Peyer's patch (tissue), 4 donors: Measurements from ENCODE around the gene MRAS. TPM values are rescaled to one million over a fixed set of nuclear protein-coding genes. Genes with fewer than 3 reads are reported as not detected.

ENCODE experiments used
- DNase-seq, 3 donors: peaks; one replicate each; pipeline ENCODE4 v3.0.0-alpha.2; 2017 to 2019
- H3K27ac ChIP-seq, 4 donors: fragments of 200-600 bp; sonication (generic); one replicate each; pipeline ENCODE4 v1.5.1; 2016 to 2019
- H3K27me3 ChIP-seq, 2 donors: fragments of 200-600 bp; sonication (generic); one replicate each; pipeline ENCODE4 v1.5.1; 2019
- H3K36me3 ChIP-seq, 3 donors: fragments of 200-600 bp; sonication (generic); one replicate each; pipeline ENCODE4 v1.5.1; 2016 to 2019
- H3K4me1 ChIP-seq, 4 donors: fragments of 200-600 bp; sonication (generic); one replicate each; pipeline ENCODE4 v1.5.1; 2016 to 2019
- H3K4me3 ChIP-seq, 4 donors: fragments of 200-600 bp; sonication (generic); 1 replicate in 3 of 4; 2 replicates in 1 of 4; pipeline ENCODE4 v1.5.1; 2016 to 2019; ENCODE audit warnings: mild to moderate bottlenecking in 1 of 4
- H3K9me3 ChIP-seq, 4 donors: fragments of 200-600 bp; sonication (generic); one replicate each; pipeline ENCODE4 v1.5.1; 2016 to 2019; ENCODE audit warnings: mild to moderate bottlenecking in 1 of 4
- POLR2A ChIP-seq, 2 donors: fragments of 450-650 bp; IDR thresholded peaks; one replicate each; pipeline ENCODE4 v1.5.1; 2017; ENCODE audit warnings: antibody characterized with exemption in 2 of 2, mild to moderate bottlenecking in 2 of 2, moderate library complexity in 2 of 2
- total RNA-seq, 4 donors: library from RNA; depleted of rRNA; stranded (reverse); fragments of >200 nt; gene quantifications; one replicate each; pipeline ENCODE4 v1.1.0, GENCODE V29; 2016
- TF ChIP-seq, protein P1 (sequence below), 6 experiments: fragments of 450-650 bp in 4 of 6; fragments of 200-600 bp in 2 of 6; sonication (generic) in 1 of 6; IDR thresholded peaks; one replicate each; pipeline ENCODE4 v1.5.1; 2017 to 2019; ENCODE audit warnings: antibody characterized with exemption in 6 of 6, mild to moderate bottlenecking in 3 of 6, moderate library complexity in 1 of 6

MRAS gene
- total RNA-seq, 4 donors from 2014 or later: 1.2 to 7.4 (median 3.0) TPM

DNA sequence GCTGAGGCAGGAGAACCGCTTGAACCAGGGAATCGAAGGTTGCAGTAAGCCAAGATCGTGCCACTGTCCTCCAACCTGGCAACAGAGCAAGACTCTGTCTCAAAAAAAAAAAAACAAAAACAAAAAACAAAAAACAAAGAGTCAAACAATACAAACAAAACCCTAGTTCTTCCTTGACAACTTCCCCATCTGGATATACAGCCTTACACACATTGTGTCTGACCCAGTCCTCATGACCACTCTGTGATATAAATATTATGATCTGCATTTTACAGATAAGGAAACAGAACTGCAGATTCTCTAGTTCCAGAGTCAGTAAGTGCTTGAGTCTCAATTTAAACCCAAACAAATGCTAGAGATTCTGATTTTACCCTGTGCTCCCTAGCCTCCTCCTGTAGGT, 81.3 kb downstream of the MRAS start:
- Histone ChIP-seq H3K4me3 (no peak overlapping the region), H3K4me1 (peaks cover 0 to 7% (median 2%) of the 10 kb centered on the region in 4 donors), H3K9me3 (no peaks in the 10 kb centered on the region), H3K27ac (no peak overlapping the region), H3K36me3 (no peaks in the 10 kb centered on the region), H3K27me3 (no peaks in the 10 kb centered on the region)
- TF ChIP-seq, protein P1, sequence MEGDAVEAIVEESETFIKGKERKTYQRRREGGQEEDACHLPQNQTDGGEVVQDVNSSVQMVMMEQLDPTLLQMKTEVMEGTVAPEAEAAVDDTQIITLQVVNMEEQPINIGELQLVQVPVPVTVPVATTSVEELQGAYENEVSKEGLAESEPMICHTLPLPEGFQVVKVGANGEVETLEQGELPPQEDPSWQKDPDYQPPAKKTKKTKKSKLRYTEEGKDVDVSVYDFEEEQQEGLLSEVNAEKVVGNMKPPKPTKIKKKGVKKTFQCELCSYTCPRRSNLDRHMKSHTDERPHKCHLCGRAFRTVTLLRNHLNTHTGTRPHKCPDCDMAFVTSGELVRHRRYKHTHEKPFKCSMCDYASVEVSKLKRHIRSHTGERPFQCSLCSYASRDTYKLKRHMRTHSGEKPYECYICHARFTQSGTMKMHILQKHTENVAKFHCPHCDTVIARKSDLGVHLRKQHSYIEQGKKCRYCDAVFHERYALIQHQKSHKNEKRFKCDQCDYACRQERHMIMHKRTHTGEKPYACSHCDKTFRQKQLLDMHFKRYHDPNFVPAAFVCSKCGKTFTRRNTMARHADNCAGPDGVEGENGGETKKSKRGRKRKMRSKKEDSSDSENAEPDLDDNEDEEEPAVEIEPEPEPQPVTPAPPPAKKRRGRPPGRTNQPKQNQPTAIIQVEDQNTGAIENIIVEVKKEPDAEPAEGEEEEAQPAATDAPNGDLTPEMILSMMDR (IDR thresholded peaks at IDR 0.05): no peak
- TF ChIP-seq POLR2A (IDR thresholded peaks at IDR 0.05): no peak
- DNase-seq: no peak

DNA sequence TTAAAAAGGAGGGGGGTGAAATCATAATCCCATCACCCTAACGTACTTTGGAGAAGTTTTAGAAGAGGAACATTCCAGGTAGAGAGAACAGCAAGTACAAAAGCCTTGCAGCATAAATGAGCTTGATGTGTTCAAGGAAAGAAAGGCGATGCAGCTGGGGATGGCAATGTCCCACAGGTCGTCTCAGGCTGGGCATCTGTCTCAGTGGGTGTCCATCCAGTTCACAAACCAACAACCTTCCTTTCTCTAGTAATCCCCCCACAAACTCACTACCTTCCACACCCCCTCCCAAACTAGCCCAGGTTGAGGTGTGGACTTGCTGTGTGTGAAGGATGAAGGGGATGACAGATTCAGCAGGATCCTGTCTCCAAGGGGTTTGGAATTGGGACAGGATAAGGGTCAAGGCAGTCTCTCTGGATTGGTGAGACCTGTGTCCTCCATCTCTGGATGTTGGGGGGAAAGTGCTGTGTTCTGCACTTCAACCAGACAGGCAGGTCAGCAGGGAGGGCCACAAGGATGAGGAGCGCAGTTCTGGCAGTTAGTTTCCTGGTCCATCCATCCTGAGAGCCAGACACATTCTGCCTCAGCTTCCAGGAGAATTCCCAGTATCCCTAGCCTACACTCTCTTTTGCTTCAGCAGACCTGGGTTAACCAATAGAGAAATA, 84.3 kb downstream of the MRAS start:
- Histone ChIP-seq H3K4me3 (no peak overlapping the region), H3K36me3 (no peaks in the 10 kb centered on the region), H3K4me1 (peaks cover 0 to 19% (median 5%) of the 10 kb centered on the region in 4 donors), H3K27me3 (peaks cover 0 to 5% of the 10 kb centered on the region in 2 donors), H3K9me3 (no peaks in the 10 kb centered on the region), H3K27ac (no peak overlapping the region)
- no peak for DNase-seq
- TF ChIP-seq POLR2A (IDR thresholded peaks at IDR 0.05): no peak
- TF ChIP-seq, protein P1 (IDR thresholded peaks at IDR 0.05): no peak

DNA sequence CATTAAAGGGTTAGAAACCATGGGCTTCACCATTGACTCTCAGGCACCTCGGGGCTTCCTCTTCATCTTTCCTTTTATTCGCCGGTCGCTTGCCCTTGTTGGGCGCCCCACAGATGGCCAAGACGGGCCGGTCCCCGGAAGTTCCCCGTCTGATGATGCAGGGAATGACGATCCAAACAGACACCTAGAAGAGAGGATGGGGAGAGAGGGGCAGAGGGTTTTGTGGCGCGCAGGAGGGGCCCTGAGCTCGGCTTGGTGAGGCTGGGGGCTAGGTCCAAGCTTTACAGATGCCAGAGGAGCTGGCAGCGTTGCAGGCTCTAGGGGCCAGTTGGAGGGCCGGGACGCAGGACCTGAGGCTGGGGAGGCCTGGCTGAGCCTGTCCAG, 85.5 kb downstream of the MRAS start:
- Histone ChIP-seq H3K9me3 (no peaks in the 10 kb centered on the region), H3K27me3 (peaks cover 0 to 5% of the 10 kb centered on the region in 2 donors), H3K27ac (no peak overlapping the region), H3K4me3 (peak overlapping the region; percentile 21 to 59 (median 46)), H3K4me1 (peaks cover 0 to 19% (median 5%) of the 10 kb centered on the region in 4 donors), H3K36me3 (no peaks in the 10 kb centered on the region)
- no peak for DNase-seq
- TF ChIP-seq POLR2A (IDR thresholded peaks at IDR 0.05): no peak
- TF ChIP-seq, protein P1 (IDR thresholded peaks at IDR 0.05): no peak

DNA sequence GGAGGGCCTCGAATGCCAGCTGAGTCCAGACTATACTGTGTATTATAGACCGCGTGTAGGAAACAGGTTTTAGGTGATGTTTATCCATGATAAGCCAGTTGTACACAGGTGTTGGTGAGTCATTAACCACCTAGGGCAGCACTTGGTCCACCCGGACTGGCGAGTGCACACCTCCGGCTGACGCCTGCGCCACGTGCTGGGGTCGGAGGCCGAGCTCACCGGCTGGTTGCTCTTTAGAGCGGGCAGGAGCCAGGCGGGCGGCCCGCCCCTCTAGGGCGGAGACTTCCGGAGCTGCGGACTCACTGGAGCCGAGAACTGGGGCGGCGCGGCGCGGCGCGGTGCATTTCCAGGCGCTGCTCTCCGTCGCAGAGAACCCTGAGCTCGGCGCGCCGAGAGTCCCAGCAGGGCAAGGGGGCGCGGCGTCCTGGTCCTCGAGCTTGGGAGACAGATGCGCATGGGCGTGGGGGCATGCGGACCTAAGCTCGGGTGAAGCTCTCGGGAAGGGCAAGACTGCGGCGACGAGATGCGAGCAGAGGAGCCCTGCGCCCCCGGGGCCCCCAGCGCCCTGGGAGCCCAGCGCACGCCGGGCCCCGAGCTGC, 86.0 kb downstream of the MRAS start, which contains the start of gene ESYT3:
Gene ESYT3 (plus strand): TSS at position 341 of the 599 bp plus-strand sequence. CDS start 183 bp downstream, at position 524.
- TF ChIP-seq, protein P1 (IDR thresholded peaks at IDR 0.05): no peak
- TF ChIP-seq POLR2A (IDR thresholded peaks at IDR 0.05): peak in 1 of 2 donors; percentile 22
- Histone ChIP-seq H3K27ac (no peak within 1 kb of the TSS), H3K27me3 (peaks cover 0 to 5% of the 10 kb centered on the region in 2 donors), H3K4me1 (peaks cover 0 to 19% (median 5%) of the 10 kb centered on the region in 4 donors), H3K4me3 (peak within 1 kb of the TSS; percentile 21 to 59 (median 46)), H3K9me3 (no peaks in the 10 kb centered on the region), H3K36me3 (no peaks in the 10 kb centered on the region)
- peak in 2 of 3 donors; percentile 84 to 86 for DNase-seq

DNA sequence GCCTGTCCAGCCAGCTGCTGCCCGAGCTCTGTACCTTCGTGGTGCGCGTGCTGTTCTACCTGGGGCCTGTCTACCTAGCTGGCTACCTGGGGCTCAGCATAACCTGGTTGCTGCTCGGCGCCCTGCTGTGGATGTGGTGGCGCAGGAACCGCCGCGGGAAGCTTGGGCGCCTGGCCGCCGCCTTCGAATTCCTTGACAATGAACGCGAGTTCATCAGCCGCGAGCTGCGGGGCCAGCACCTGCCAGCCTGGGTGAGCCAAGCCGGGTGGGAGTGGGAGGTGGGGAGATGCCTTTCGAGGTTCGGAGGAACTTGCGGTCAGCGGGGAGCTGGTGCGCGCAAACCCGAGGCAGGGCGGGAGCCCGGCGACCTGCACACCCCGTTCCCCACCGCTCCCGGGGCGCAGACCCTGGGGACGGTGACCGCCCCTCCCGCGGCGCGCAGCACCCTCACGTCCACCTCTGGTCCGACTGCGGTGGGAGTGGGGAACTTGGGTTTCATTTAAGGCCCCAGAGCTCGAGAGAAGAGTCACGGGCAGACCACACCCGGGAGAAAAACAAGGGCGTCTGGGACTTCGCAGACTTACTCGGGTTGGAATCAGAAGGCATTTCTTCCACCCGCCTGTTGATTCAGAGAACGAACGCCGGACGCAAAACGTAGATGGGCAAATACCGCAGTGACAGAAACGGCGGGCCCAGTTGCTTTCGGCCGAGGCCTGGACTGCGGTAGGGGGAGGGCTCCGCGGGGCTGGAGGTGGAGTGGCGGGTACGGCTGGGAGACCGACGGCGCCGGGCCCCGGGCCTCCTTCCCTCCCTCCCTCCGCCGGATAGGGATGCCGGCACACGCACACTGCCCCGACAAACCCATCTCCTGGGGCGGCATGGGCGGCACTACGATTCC, 86.7 kb downstream of the MRAS start:
- Histone ChIP-seq H3K4me3 (peak overlapping the region; percentile 21 to 59 (median 46)), H3K9me3 (no peaks in the 10 kb centered on the region), H3K4me1 (peaks cover 0 to 19% (median 5%) of the 10 kb centered on the region in 4 donors), H3K27me3 (peaks cover 0 to 5% of the 10 kb centered on the region in 2 donors), H3K27ac (no peak overlapping the region), H3K36me3 (no peaks in the 10 kb centered on the region)
- no peak for DNase-seq
- TF ChIP-seq, protein P1 (IDR thresholded peaks at IDR 0.05): no peak
- TF ChIP-seq POLR2A (IDR thresholded peaks at IDR 0.05): no peak
